Measurements from ENCODE around the gene APAF1.

DNA sequence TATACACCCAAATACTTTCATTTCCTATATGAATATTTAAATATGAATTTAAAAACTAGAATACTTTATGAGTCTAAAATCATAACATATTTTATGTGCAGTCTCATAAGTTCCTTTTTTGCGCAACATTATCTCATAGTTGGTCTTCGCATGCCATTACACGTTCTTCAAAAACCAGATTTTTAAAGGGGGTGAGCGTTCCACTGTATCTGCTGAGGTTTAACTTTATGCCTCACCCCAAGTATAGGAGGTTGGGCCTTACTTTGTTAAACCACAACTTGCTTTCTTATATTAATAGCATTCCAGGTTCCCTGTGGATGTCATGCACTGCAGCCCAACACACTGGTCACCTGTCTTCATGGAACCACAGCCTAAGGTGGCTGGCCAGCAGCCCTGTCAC lies 118.6 kb downstream of the APAF1 start:
- no peak for TF ChIP-seq POLR2A (IDR thresholded peaks at IDR 0.05)
- no peak for TF ChIP-seq CTCF (IDR thresholded peaks at IDR 0.05)
- TF ChIP-seq EP300 (IDR thresholded peaks at IDR 0.05) = no peak

All from gastroesophageal sphincter (tissue), 3 donors.